MM.1S (cell line): ENCODE data around the gene AMPD2.

ENCODE experiments used
- DNase-seq: peaks from one replicate; pipeline ENCODE4 v3.0.0-alpha.2; 2015
- H2AFZ ChIP-seq: fragments of 300-600 bp; sonication (generic); 2 replicates; pipeline ENCODE4 v1.6.0; 2016; ENCODE audit warnings: antibody characterized with exemption, low read length
- H3F3A ChIP-seq: fragments of 300-600 bp; sonication (generic); 2 replicates; pipeline ENCODE4 v1.6.1; 2016; ENCODE audit warnings: mild to moderate bottlenecking, antibody characterized with exemption, low read length, moderate library complexity, mixed read lengths; ENCODE audit not compliant: insufficient read depth
- H3K27ac ChIP-seq: fragments of 300-600 bp; sonication (generic); 2 replicates; pipeline ENCODE4 v1.5.1; 2016; ENCODE audit warnings: mild to moderate bottlenecking, low read length
- H3K27me3 ChIP-seq: fragments of 300-600 bp; sonication (generic); replicated peaks from 2 replicates; pipeline ENCODE4 v1.6.0; 2016; ENCODE audit warnings: low read length; ENCODE audit not compliant: insufficient read depth
- H3K36me3 ChIP-seq: fragments of 300-600 bp; sonication (generic); replicated peaks from 2 replicates; pipeline ENCODE4 v1.6.1; 2016; ENCODE audit warnings: mild to moderate bottlenecking, low read length, mixed read lengths; ENCODE audit not compliant: insufficient read depth
- H3K4me1 ChIP-seq: fragments of 300-600 bp; sonication (generic); 2 replicates; pipeline ENCODE4 v1.6.1; 2016; ENCODE audit warnings: low read length, mixed read lengths
- H3K4me2 ChIP-seq: fragments of 300-600 bp; sonication (generic); 2 replicates; pipeline ENCODE4 v1.6.0; 2016; ENCODE audit warnings: low read depth, low read length
- H3K4me3 ChIP-seq: fragments of 300-600 bp; sonication (generic); 2 replicates; pipeline ENCODE4 v1.5.1; 2016; ENCODE audit warnings: low read length, mixed read lengths
- H3K79me2 ChIP-seq: fragments of 300-600 bp; sonication (generic); 2 replicates; pipeline ENCODE4 v1.6.1; 2016; ENCODE audit warnings: mixed run types, low read length, mixed read lengths
- H3K9ac ChIP-seq: fragments of 300-600 bp; sonication (generic); 2 replicates; pipeline ENCODE4 v1.6.1; 2016; ENCODE audit warnings: low read length, mixed read lengths
- H3K9me2 ChIP-seq: fragments of 300-600 bp; sonication (generic); replicated peaks from 2 replicates; pipeline ENCODE4 v1.6.1; 2016; ENCODE audit warnings: mild to moderate bottlenecking, low read length, mixed read lengths; ENCODE audit not compliant: insufficient read depth
- H3K9me3 ChIP-seq: fragments of 300-600 bp; sonication (generic); replicated peaks from 2 replicates; pipeline ENCODE4 v1.6.1; 2016; ENCODE audit warnings: mild to moderate bottlenecking, low read length, mixed read lengths; ENCODE audit not compliant: insufficient read depth
- H4K20me1 ChIP-seq: fragments of 300-600 bp; sonication (generic); 2 replicates; pipeline ENCODE4 v1.6.1; 2016; ENCODE audit warnings: mild to moderate bottlenecking, low read length, moderate library complexity, mixed read lengths; ENCODE audit not compliant: insufficient read depth
- EZH2 ChIP-seq: fragments of 300-600 bp; sonication (generic); optimal IDR thresholded peaks from 2 replicates; pipeline ENCODE3; 2017; ENCODE audit warnings: low read depth, mild to moderate bottlenecking, antibody characterized with exemption, low read length, mixed read lengths
- EZH2phosphoT487 ChIP-seq: fragments of 300-600 bp; sonication (generic); IDR thresholded peaks from 2 replicates; pipeline ENCODE4 v1.6.1; 2018; ENCODE audit warnings: antibody characterized with exemption, low read length
- TF ChIP-seq, protein P1 (sequence below): fragments of 300-600 bp; sonication (generic); IDR thresholded peaks from 2 replicates; pipeline ENCODE4 v1.5.1; 2016; ENCODE audit warnings: antibody characterized with exemption, low read length, mixed read lengths

The AMPD2 gene

DNA sequence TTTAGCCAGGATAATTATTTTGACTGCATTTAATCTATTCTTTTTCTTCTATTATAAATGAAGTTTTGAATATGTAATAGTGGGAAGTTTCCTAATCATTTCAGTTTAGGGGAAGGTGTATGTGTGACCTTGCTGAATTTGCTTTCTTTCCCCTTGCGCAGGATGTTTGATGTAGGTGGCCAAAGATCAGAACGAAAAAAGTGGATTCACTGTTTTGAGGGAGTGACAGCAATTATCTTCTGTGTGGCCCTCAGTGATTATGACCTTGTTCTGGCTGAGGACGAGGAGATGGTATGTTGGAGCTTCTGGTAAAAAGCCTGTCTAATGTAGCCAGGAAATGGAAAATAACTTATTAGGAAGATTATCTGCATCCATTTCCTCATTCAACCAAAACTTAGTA is 33.6 kb upstream of the AMPD2 start:
- Histone ChIP-seq H3K9me2 (no peaks in the 10 kb centered on the region), H3K36me3 (no peaks in the 10 kb centered on the region), H3K9ac (no peak overlapping the region), H3K9me3 (no peaks in the 10 kb centered on the region), H4K20me1 (no peaks in the 10 kb centered on the region), H3K4me2 (no peak overlapping the region), H3F3A (no peaks in the 10 kb centered on the region), H3K79me2 (no peaks in the 10 kb centered on the region), H2AFZ (no peak overlapping the region), H3K4me3 (no peak overlapping the region), H3K27me3 (no peaks in the 10 kb centered on the region), H3K27ac (no peak overlapping the region), H3K4me1 (no peaks in the 10 kb centered on the region)
- no peak for DNase-seq
- TF ChIP-seq EZH2 (no peak), EZH2phosphoT487 (no peak)
- TF ChIP-seq, protein P1, sequence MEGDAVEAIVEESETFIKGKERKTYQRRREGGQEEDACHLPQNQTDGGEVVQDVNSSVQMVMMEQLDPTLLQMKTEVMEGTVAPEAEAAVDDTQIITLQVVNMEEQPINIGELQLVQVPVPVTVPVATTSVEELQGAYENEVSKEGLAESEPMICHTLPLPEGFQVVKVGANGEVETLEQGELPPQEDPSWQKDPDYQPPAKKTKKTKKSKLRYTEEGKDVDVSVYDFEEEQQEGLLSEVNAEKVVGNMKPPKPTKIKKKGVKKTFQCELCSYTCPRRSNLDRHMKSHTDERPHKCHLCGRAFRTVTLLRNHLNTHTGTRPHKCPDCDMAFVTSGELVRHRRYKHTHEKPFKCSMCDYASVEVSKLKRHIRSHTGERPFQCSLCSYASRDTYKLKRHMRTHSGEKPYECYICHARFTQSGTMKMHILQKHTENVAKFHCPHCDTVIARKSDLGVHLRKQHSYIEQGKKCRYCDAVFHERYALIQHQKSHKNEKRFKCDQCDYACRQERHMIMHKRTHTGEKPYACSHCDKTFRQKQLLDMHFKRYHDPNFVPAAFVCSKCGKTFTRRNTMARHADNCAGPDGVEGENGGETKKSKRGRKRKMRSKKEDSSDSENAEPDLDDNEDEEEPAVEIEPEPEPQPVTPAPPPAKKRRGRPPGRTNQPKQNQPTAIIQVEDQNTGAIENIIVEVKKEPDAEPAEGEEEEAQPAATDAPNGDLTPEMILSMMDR = no peak

- no peak overlapping the region for H3K4me2 ChIP-seq
- no peaks in the 10 kb centered on the region for H3K9me2 ChIP-seq
- H2AFZ ChIP-seq = no peak overlapping the region
- H3K36me3 ChIP-seq = no peaks in the 10 kb centered on the region
- no peaks in the 10 kb centered on the region for H4K20me1 ChIP-seq
- no peak overlapping the region for H3K9ac ChIP-seq
- TF ChIP-seq EZH2 = no peak
- H3K4me1 ChIP-seq = no peaks in the 10 kb centered on the region
- no peaks in the 10 kb centered on the region for H3K9me3 ChIP-seq
- no peaks in the 10 kb centered on the region for H3K79me2 ChIP-seq
- H3F3A ChIP-seq = no peaks in the 10 kb centered on the region
- no peaks in the 10 kb centered on the region for H3K27me3 ChIP-seq
- DNase-seq = no peak
- H3K27ac ChIP-seq = no peak overlapping the region
- H3K4me3 ChIP-seq = no peak overlapping the region
Observed at GRCh38 chr1:109589177-109589576, 30.5 kb upstream of the AMPD2 start.

DNA sequence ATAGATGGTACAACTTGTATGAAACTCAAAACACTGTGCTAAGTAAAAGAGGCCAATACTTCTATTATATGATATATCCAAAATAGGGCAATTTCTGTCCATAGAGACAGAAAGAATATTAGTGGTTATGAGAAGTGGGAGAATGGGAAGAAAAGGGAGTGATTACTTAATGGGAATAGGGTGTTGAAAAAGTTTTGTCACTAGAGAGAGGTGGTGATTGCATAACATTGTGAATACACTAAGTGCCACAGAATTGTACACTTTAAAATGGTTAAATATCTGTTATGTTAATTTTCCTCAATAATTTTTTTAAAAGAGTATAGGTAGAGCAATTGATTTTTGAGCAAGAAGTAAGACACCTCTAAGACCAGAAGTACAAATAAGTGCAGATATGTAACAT is 30.0 kb upstream of the AMPD2 start:
- TF ChIP-seq EZH2 = no peak
- TF ChIP-seq, protein P1 = no peak
- no peak for TF ChIP-seq EZH2phosphoT487
- no peak overlapping the region for H2AFZ ChIP-seq

DNA sequence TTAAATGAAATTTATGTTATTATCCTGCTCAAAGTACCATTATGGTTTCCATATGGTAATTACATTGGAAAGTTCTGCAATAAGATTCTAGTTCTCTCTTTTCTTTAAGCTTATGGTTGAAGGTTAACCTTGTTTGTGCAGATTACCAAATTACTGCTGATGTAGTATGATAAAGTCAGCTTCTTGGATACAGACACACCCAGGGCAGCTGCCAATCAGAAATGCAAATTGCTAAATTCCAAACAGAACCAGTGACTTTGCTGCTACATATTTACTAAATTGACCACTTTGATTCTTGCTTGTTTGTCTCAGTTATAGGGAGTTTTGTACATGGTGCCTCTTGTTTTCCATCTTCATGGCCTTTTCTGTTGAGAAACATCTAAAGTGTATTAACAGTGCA is 26.7 kb upstream of the AMPD2 start:
- Histone ChIP-seq H3K9me2 (no peaks in the 10 kb centered on the region), H3K4me2 (no peak overlapping the region), H3K79me2 (no peaks in the 10 kb centered on the region), H2AFZ (no peak overlapping the region), H3K9me3 (no peaks in the 10 kb centered on the region), H3F3A (no peaks in the 10 kb centered on the region), H3K4me3 (no peak overlapping the region), H3K27ac (no peak overlapping the region), H4K20me1 (no peaks in the 10 kb centered on the region), H3K27me3 (no peaks in the 10 kb centered on the region), H3K36me3 (no peaks in the 10 kb centered on the region), H3K4me1 (no peaks in the 10 kb centered on the region), H3K9ac (no peak overlapping the region)
- no peak for DNase-seq
- TF ChIP-seq EZH2phosphoT487 = no peak
- TF ChIP-seq, protein P1 = no peak
- no peak for TF ChIP-seq EZH2

More for the DNA sequence above, 30.0 kb upstream of the AMPD2 start:
- H3K9me3 ChIP-seq = no peaks in the 10 kb centered on the region
- H3K4me1 ChIP-seq = no peaks in the 10 kb centered on the region
- no peak overlapping the region for H3K4me2 ChIP-seq
- no peaks in the 10 kb centered on the region for H3K36me3 ChIP-seq
- H3K27me3 ChIP-seq = no peaks in the 10 kb centered on the region
- H3K9me2 ChIP-seq = no peaks in the 10 kb centered on the region
- no peak overlapping the region for H3K4me3 ChIP-seq
- H3K9ac ChIP-seq = no peak overlapping the region
- no peaks in the 10 kb centered on the region for H3F3A ChIP-seq
- H3K79me2 ChIP-seq = no peaks in the 10 kb centered on the region
- no peak for DNase-seq
- no peaks in the 10 kb centered on the region for H4K20me1 ChIP-seq
- no peak overlapping the region for H3K27ac ChIP-seq
